IMR-90 (cell line): Measurements from ENCODE around the gene USP12. TPM values are rescaled to one million over a fixed set of nuclear protein-coding genes. Genes with fewer than 3 reads are reported as not detected.

Experiments
- ATAC-seq: fragments of 200-7000 bp; cut with Tn5 transposase; 2 replicates; pipeline ENCODE4 v1.9.1; 2020; ENCODE audit warnings: low read depth, mild to moderate bottlenecking, moderate library complexity
- BruUV-seq: library from RNA; stranded (reverse); fragments of 400-500 nt; replicated peaks from 2 replicates; lab custom pipeline; 2021; lab: Mats Ljungman, UMichigan
- CTCF ChIA-PET: fragments of 300-600 bp; formaldehyde crosslinking; extraction: SDS; loops from one replicate; lab custom pipeline; 2021; ENCODE audit warnings: antibody characterized with exemption; lab: Yijun Ruan, JAX
- POLR2A ChIA-PET: fragments of 300-600 bp; sonication (Branson Sonifier 250); formaldehyde crosslinking; loops from one replicate; lab custom pipeline; 2022; ENCODE audit warnings: antibody characterized with exemption; ENCODE audit not compliant: unreplicated experiment; lab: Charles Lee
- DNase-seq: peaks from one replicate; pipeline ENCODE4 v3.0.0; 2013
- H2AFZ ChIP-seq: replicated peaks from 2 replicates; pipeline ENCODE3; 2013; ENCODE audit warnings: low read length, mild to moderate bottlenecking; ENCODE audit not compliant: poor library complexity
- H2AK5ac ChIP-seq: 2 replicates; pipeline ENCODE4 v1.6.1; 2013; ENCODE audit warnings: low read depth, low read length, inconsistent platforms
- H2AK9ac ChIP-seq: replicated peaks from 2 replicates; pipeline ENCODE3; 2013; ENCODE audit warnings: mild to moderate bottlenecking, low read depth, low read length, moderate library complexity; ENCODE audit not compliant: poor library complexity
- H2BK120ac ChIP-seq: 2 replicates; pipeline ENCODE4 v1.6.1; 2013; ENCODE audit warnings: low read depth, low read length, inconsistent platforms
- H2BK15ac ChIP-seq: 3 replicates; pipeline ENCODE4 v1.6.1; 2013; ENCODE audit warnings: low read depth, low read length, inconsistent platforms
- H2BK20ac ChIP-seq: 2 replicates; pipeline ENCODE4 v1.6.1; 2013; ENCODE audit warnings: low read depth, mild to moderate bottlenecking, inconsistent platforms, low read length, moderate library complexity
- H2BK5ac ChIP-seq: 2 replicates; pipeline ENCODE4 v1.6.1; 2013; ENCODE audit warnings: mild to moderate bottlenecking, low read depth, low read length, inconsistent platforms; ENCODE audit not compliant: poor library complexity, severe bottlenecking
- H3K14ac ChIP-seq: replicated peaks from 2 replicates; pipeline ENCODE4 v1.6.1; 2013; ENCODE audit warnings: low read depth, low read length, inconsistent platforms
- H3K18ac ChIP-seq: 2 replicates; pipeline ENCODE4 v1.6.1; 2013; ENCODE audit warnings: low read depth, low read length, control low read depth
- H3K23ac ChIP-seq: 2 replicates; pipeline ENCODE4 v1.6.1; 2013; ENCODE audit warnings: low read depth, low read length, inconsistent platforms
- H3K27ac ChIP-seq: 2 replicates; pipeline ENCODE4 v1.5.1; 2013; ENCODE audit warnings: mild to moderate bottlenecking, control low read depth, low read length; ENCODE audit not compliant: insufficient read depth
- H3K27me3 ChIP-seq: 2 replicates; pipeline ENCODE4 v1.6.1; 2013; ENCODE audit warnings: low read length; ENCODE audit not compliant: control insufficient read depth, insufficient read depth
- H3K36me3 ChIP-seq: 2 replicates; pipeline ENCODE4 v1.6.1; 2013; ENCODE audit warnings: low read length, mixed read lengths; ENCODE audit not compliant: control insufficient read depth, insufficient read depth
- H3K4ac ChIP-seq: 2 replicates; pipeline ENCODE4 v1.6.1; 2013; ENCODE audit warnings: low read depth, low read length, inconsistent platforms
- H3K4me1 ChIP-seq: 2 replicates; pipeline ENCODE4 v1.6.1; 2013; ENCODE audit warnings: low read length, mixed read lengths; ENCODE audit not compliant: control insufficient read depth, insufficient read depth
- H3K4me2 ChIP-seq: 2 replicates; pipeline ENCODE4 v1.6.1; 2013; ENCODE audit warnings: low read depth, mild to moderate bottlenecking, control low read depth, low read length, moderate library complexity
- H3K4me3 ChIP-seq: 2 replicates; pipeline ENCODE4 v1.5.1; 2013; ENCODE audit warnings: low read depth, mild to moderate bottlenecking, control low read depth, low read length, moderate library complexity; ENCODE audit not compliant: insufficient read depth
- H3K56ac ChIP-seq: 2 replicates; pipeline ENCODE4 v1.6.1; 2013; ENCODE audit warnings: low read length, inconsistent platforms; ENCODE audit not compliant: insufficient read depth; ENCODE audit errors: extremely low read depth
- H3K79me1 ChIP-seq, 2 experiments: 2 replicates each; pipeline ENCODE4 v1.6.1; 2013; ENCODE audit warnings: low read length in 2 of 2, inconsistent platforms in 1 of 2, low read depth in 1 of 2
- H3K9ac ChIP-seq: 2 replicates; pipeline ENCODE4 v1.6.1; 2013; ENCODE audit warnings: low read depth, low read length, control low read depth
- H3K9me1 ChIP-seq: 2 replicates; pipeline ENCODE4 v1.6.1; 2013; ENCODE audit warnings: low read length, inconsistent platforms; ENCODE audit not compliant: insufficient read depth
- H3K9me3 ChIP-seq: 2 replicates; pipeline ENCODE4 v1.6.1; 2013; ENCODE audit warnings: low read length; ENCODE audit not compliant: control insufficient read depth, insufficient read depth
- H4K20me1 ChIP-seq: 2 replicates; pipeline ENCODE4 v1.6.1; 2013; ENCODE audit warnings: low read length, inconsistent platforms; ENCODE audit not compliant: insufficient read depth
- H4K5ac ChIP-seq: 2 replicates; pipeline ENCODE4 v1.6.1; 2013; ENCODE audit warnings: mild to moderate bottlenecking, low read depth, low read length, control low read depth
- H4K8ac ChIP-seq, 2 experiments: 2 replicates each; pipeline ENCODE4 v1.6.1; 2013; ENCODE audit warnings: low read depth in 2 of 2, low read length in 2 of 2, control low read depth in 1 of 2, inconsistent platforms in 1 of 2
- H4K91ac ChIP-seq: 2 replicates; pipeline ENCODE4 v1.6.1; 2013; ENCODE audit warnings: low read depth, low read length, inconsistent platforms; ENCODE audit not compliant: insufficient read depth
- BHLHE40 ChIP-seq: fragments of 150-350 bp; IDR thresholded peaks from 2 replicates; pipeline ENCODE4 v1.6.1; 2016; ENCODE audit warnings: mild to moderate bottlenecking, low read depth, low read length
- CEBPB ChIP-seq: IDR thresholded peaks from 2 replicates; pipeline ENCODE4 v1.6.1; 2012; ENCODE audit warnings: low read depth, low read length, improper control_type of control experiment
- CHD1 ChIP-seq: IDR thresholded peaks from 2 replicates; pipeline ENCODE4 v1.6.1; 2012; ENCODE audit warnings: low read depth, low read length, improper control_type of control experiment
- FOS ChIP-seq: fragments of 150-350 bp; IDR thresholded peaks from 2 replicates; pipeline ENCODE4 v1.6.1; 2016; ENCODE audit warnings: low read depth, low read length
- MAFK ChIP-seq: IDR thresholded peaks from 2 replicates; pipeline ENCODE4 v1.6.1; 2012; ENCODE audit warnings: low read depth, low read length, improper control_type of control experiment
- MAZ ChIP-seq: IDR thresholded peaks from 2 replicates; pipeline ENCODE4 v1.6.1; 2012; ENCODE audit warnings: low read depth, mild to moderate bottlenecking, low read length, improper control_type of control experiment, moderate library complexity, borderline replicate concordance
- MXI1 ChIP-seq: IDR thresholded peaks from 2 replicates; pipeline ENCODE4 v1.6.1; 2012; ENCODE audit warnings: low read depth, mild to moderate bottlenecking, low read length, moderate library complexity, borderline replicate concordance
- NFE2L2 ChIP-seq: fragments of 150-350 bp; IDR thresholded peaks from 2 replicates; pipeline ENCODE4 v1.6.1; 2016; ENCODE audit warnings: low read depth, mild to moderate bottlenecking, low read length
- POLR2A ChIP-seq: IDR thresholded peaks from 2 replicates; pipeline ENCODE4 v1.6.1; 2012; ENCODE audit warnings: mild to moderate bottlenecking, low read depth, low read length
- RAD21 ChIP-seq: IDR thresholded peaks from 2 replicates; pipeline ENCODE4 v1.6.1; 2012; ENCODE audit warnings: low read length, improper control_type of control experiment
- RCOR1 ChIP-seq: IDR thresholded peaks from 2 replicates; pipeline ENCODE4 v1.6.1; 2012; ENCODE audit warnings: mild to moderate bottlenecking, low read length, improper control_type of control experiment; ENCODE audit not compliant: insufficient replicate concordance
- RFX5 ChIP-seq: IDR thresholded peaks from 2 replicates; pipeline ENCODE4 v1.8.0; 2012; ENCODE audit warnings: low read depth, mild to moderate bottlenecking, low read length, moderate library complexity
- SMC3 ChIP-seq: fragments of 150-350 bp; IDR thresholded peaks from 2 replicates; pipeline ENCODE4 v1.6.1; 2016; ENCODE audit warnings: low read depth, mild to moderate bottlenecking, antibody characterized with exemption, low read length, moderate library complexity
- WGBS, 2 experiments: methylation state at CpG; one replicate each; pipeline versions ENCODE4 v1.1.5 to v1.1.7; 2013; ENCODE audit warnings: missing lambda C conversion rate in 2 of 2; ENCODE audit not compliant: insufficient read length in 1 of 2; ENCODE audit errors: extremely low coverage in 2 of 2; 5-methylcytosine and 5-hydroxymethylcytosine counted together
- dilution Hi-C: fragments of 300-500 bp; cut with HindIII; formaldehyde crosslinking; loops from one replicate; pipeline ENCODE4 v1.14.3; 2018; ENCODE audit warnings: low sequenced_read_pairs; ENCODE audit not compliant: unreplicated experiment
- in situ Hi-C: fragments of 300-500 bp; cut with MboI; formaldehyde crosslinking; loops from 3 replicates; pipeline ENCODE4 v1.14.3; 2019; ENCODE audit warnings: low sequenced_read_pairs, inconsistent platforms, mixed read lengths
- intact Hi-C: fragments of 100-400 bp; cut with micrococcal nuclease; formaldehyde crosslinking; loops from 2 replicates; pipeline ENCODE4 v1.10.0; 2022
- polyA plus RNA-seq, 3 experiments: library from polyadenylated mRNA; depleted of rRNA; stranded (reverse); fragments of >200 nt; gene quantifications; 2 replicates each; pipeline ENCODE4 v1.2.3, GENCODE V29; 2012; ENCODE audit warnings: low replicate concordance in 1 of 3
- total RNA-seq: library from RNA; depleted of rRNA; stranded (reverse); fragments of >200 nt; gene quantifications from 2 replicates; pipeline ENCODE4 v1.2.3, GENCODE V29; 2012
- TF ChIP-seq, protein P1 (sequence below): conservative IDR thresholded peaks from 2 replicates; pipeline ENCODE4 v1.5.1; 2012; ENCODE audit warnings: mild to moderate bottlenecking, low read depth, low read length, improper control_type of control experiment
- TF ChIP-seq, protein P2 (sequence below): fragments of 150-350 bp; IDR thresholded peaks from 2 replicates; pipeline ENCODE4 v1.6.1; 2016; ENCODE audit warnings: low read depth, mild to moderate bottlenecking, low read length, moderate library complexity, borderline replicate concordance
- TF ChIP-seq, protein P3 (sequence below): fragments of 150-350 bp; IDR thresholded peaks from 2 replicates; pipeline ENCODE4 v1.6.1; 2017; ENCODE audit warnings: mild to moderate bottlenecking, antibody characterized with exemption, low read length, low read depth

The USP12 gene
- total and polyA plus RNA-seq, 2 of the 4 experiments (the other 2 are of a cell fraction): 11.8 to 16.5 TPM

DNA sequence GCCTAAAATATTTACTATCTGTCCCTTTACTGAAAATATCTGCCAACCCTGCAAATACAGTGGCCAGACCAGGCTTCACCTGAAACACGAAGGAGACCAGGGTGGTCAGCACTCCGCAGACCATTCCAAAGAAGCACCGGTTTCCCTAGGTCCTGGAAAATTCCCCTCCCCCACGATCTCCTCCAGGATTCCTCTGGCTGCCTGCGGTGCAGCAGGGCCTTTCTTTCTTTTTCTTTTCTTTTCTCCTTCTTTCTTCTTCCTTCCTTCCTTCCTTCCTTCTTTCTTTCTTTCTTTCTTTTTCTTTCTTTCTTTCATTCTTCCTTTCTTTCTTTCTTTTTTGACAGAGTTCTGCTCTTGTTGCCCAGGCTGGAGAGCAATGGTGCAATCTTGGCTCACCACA, 152.7 kb downstream of the USP12 start:
- Histone ChIP-seq H2AFZ (no peak overlapping the region), H3K56ac (no peak overlapping the region), H4K5ac (peak overlapping the region; percentile 82), H3K79me1 (no peaks in the 10 kb centered on the region), H3K27ac (peak overlapping the region; percentile 14; the same call in 1 of the 2 replicates), H4K91ac (no peak overlapping the region), H2AK5ac (no peak overlapping the region; the same call in 1 of the 2 replicates), H2BK15ac (no peak overlapping the region), H3K14ac (no peak overlapping the region), H3K9me3 (no peaks in the 10 kb centered on the region), H3K36me3 (no peaks in the 10 kb centered on the region), H3K4me1 (peaks cover 20% of the 10 kb centered on the region), H3K4me2 (peak overlapping the region; percentile 55; the same call in 1 of the 2 replicates), H3K27me3 (no peaks in the 10 kb centered on the region), H3K18ac (peak overlapping the region; percentile 24; the same call in 1 of the 2 replicates), H2BK120ac (0 out of 2 replicates have a peak overlapping the region, but pooled peaks have one; percentile 30), H2BK5ac (no peak overlapping the region), H2BK20ac (no peak overlapping the region), H3K4me3 (no peak overlapping the region), H4K8ac (no peak overlapping the region), H4K20me1 (peaks cover 13% of the 10 kb centered on the region), H3K23ac (no peak overlapping the region), H3K9me1 (peaks cover 9% of the 10 kb centered on the region; the same call in 1 of the 2 replicates), H3K4ac (no peak overlapping the region), H3K9ac (no peak overlapping the region), H2AK9ac (no peak overlapping the region)
- DNase-seq (no peak), ATAC-seq (no peak)
- ChIA-PET CTCF (no interaction called here), POLR2A (no interaction called here)
- no peak for TF ChIP-seq RCOR1
- no peak for TF ChIP-seq MAFK
- TF ChIP-seq, protein P1, sequence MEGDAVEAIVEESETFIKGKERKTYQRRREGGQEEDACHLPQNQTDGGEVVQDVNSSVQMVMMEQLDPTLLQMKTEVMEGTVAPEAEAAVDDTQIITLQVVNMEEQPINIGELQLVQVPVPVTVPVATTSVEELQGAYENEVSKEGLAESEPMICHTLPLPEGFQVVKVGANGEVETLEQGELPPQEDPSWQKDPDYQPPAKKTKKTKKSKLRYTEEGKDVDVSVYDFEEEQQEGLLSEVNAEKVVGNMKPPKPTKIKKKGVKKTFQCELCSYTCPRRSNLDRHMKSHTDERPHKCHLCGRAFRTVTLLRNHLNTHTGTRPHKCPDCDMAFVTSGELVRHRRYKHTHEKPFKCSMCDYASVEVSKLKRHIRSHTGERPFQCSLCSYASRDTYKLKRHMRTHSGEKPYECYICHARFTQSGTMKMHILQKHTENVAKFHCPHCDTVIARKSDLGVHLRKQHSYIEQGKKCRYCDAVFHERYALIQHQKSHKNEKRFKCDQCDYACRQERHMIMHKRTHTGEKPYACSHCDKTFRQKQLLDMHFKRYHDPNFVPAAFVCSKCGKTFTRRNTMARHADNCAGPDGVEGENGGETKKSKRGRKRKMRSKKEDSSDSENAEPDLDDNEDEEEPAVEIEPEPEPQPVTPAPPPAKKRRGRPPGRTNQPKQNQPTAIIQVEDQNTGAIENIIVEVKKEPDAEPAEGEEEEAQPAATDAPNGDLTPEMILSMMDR: no peak
- no peak for TF ChIP-seq POLR2A
- TF ChIP-seq, protein P2, sequence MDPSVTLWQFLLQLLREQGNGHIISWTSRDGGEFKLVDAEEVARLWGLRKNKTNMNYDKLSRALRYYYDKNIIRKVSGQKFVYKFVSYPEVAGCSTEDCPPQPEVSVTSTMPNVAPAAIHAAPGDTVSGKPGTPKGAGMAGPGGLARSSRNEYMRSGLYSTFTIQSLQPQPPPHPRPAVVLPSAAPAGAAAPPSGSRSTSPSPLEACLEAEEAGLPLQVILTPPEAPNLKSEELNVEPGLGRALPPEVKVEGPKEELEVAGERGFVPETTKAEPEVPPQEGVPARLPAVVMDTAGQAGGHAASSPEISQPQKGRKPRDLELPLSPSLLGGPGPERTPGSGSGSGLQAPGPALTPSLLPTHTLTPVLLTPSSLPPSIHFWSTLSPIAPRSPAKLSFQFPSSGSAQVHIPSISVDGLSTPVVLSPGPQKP: no peak
- no peak for TF ChIP-seq CEBPB
- TF ChIP-seq CHD1: no peak
- no peak for TF ChIP-seq BHLHE40
- TF ChIP-seq MXI1: no peak
- no peak for TF ChIP-seq SMC3
- TF ChIP-seq RFX5: no peak
- TF ChIP-seq FOS: no peak
- no peak for TF ChIP-seq NFE2L2
- TF ChIP-seq, protein P3, sequence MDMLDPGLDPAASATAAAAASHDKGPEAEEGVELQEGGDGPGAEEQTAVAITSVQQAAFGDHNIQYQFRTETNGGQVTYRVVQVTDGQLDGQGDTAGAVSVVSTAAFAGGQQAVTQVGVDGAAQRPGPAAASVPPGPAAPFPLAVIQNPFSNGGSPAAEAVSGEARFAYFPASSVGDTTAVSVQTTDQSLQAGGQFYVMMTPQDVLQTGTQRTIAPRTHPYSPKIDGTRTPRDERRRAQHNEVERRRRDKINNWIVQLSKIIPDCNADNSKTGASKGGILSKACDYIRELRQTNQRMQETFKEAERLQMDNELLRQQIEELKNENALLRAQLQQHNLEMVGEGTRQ: no peak
- no peak for TF ChIP-seq RAD21
- no peak for TF ChIP-seq MAZ
- in situ Hi-C loops: no loop called here
- dilution Hi-C loops: no loop called here
- BruUV-seq: no TSS peak
- 25% methylated on average over 2 of the region's 5 CpGs; no CpG with 5 or more reads in 1 of the 2 experiments for WGBS, 2 experiments
- intact Hi-C loops: no loop called here
